GM12873 (cell line): ENCODE results near the gene BIRC5.

Source experiments
- TF ChIP-seq, protein P1 (sequence below): IDR thresholded peaks from 2 replicates; pipeline ENCODE4 v1.5.1; 2012; ENCODE audit warnings: low read depth, mild to moderate bottlenecking, moderate library complexity, low read length, control low read depth; ENCODE audit not compliant: insufficient read depth; ENCODE audit errors: missing control alignments

The BIRC5 gene

DNA sequence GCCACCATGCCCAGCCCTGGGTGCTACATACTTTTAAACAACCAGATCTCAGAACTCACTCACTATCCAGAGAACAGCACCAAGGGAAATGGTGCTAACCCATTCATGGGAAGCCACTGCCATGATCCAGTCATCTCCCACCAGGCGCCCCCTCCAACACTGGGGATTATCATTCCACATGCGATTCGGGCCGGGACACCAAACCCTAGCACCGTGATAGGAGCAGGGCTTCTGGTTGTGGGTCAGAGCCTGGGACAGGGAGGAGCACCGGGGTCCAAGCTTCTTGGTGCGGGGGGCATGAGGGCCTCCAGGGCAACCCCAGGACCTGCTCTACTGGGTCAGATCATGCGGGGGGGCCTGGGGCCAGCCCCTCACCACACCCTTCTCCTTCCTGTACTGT, 21.8 kb downstream of the BIRC5 start:
- TF ChIP-seq, protein P1, sequence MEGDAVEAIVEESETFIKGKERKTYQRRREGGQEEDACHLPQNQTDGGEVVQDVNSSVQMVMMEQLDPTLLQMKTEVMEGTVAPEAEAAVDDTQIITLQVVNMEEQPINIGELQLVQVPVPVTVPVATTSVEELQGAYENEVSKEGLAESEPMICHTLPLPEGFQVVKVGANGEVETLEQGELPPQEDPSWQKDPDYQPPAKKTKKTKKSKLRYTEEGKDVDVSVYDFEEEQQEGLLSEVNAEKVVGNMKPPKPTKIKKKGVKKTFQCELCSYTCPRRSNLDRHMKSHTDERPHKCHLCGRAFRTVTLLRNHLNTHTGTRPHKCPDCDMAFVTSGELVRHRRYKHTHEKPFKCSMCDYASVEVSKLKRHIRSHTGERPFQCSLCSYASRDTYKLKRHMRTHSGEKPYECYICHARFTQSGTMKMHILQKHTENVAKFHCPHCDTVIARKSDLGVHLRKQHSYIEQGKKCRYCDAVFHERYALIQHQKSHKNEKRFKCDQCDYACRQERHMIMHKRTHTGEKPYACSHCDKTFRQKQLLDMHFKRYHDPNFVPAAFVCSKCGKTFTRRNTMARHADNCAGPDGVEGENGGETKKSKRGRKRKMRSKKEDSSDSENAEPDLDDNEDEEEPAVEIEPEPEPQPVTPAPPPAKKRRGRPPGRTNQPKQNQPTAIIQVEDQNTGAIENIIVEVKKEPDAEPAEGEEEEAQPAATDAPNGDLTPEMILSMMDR, result no peak

DNA sequence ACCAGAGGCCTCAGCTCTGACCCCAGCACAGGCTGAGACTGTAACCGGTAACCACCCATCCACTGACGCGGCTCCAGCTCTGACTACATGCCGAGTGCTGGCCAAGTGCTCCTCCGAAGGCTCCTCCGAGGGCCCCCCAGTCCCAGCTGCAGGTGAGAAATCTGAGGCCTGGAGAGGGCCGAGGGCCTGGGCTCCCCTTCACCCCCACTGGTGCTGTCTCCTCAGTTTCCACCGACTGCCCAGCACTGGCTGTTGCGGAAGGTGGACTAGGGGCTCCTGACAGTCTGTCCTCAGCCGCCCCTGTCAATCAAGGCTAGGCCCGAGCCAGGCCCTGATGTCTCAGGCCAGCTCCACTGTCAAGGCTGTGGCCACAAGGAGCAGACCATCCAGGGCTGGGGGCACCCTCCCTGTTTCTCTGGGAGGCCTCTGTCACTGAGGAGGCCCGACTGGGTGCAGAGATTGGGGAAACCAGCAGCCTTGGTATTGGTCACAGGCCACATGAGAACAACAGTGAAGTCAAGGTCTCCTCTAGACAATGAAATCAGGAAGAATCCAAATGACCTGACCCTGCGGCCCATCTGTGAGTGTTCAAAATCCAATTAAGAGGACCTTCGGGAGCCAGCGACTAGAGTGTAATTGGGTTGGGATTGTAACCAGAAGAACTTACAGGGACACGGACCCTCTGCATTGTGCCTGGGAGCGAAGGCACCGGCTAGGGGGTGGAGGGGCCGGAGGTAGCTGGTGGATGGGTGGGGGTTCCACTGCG, 22.5 kb downstream of the BIRC5 start:
- TF ChIP-seq, protein P1, result no peak

DNA sequence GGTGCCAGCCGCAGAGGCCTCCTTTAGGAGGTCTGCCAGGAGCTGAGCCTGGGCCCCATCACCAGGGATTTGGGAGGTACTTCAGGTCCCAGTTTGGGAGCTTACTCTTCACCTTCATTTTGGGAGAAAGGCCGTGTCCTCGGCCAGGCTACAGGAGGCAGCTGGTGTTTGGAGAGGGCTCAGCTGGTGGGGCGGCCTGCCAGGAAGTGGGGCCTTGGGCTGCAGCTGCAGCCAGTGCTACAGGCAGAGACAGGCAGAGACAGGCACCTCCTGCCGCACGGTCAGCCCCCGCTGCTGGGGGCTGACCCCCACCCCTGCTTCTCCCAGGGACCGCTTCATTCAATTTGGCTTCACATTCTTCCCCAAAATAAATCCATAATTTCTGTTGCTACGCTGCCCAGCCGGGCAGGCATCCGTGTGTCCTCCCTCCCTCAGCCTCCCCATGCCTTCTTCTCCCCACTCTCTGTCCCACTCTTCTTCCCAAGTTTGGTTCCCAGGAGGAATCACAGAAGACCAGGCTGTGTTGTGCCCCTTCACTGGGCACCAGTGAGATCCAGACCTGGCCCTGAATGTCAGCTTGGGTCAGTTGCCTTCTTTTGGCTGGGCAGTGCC, 23.5 kb downstream of the BIRC5 start:
- TF ChIP-seq, protein P1, result no peak

DNA sequence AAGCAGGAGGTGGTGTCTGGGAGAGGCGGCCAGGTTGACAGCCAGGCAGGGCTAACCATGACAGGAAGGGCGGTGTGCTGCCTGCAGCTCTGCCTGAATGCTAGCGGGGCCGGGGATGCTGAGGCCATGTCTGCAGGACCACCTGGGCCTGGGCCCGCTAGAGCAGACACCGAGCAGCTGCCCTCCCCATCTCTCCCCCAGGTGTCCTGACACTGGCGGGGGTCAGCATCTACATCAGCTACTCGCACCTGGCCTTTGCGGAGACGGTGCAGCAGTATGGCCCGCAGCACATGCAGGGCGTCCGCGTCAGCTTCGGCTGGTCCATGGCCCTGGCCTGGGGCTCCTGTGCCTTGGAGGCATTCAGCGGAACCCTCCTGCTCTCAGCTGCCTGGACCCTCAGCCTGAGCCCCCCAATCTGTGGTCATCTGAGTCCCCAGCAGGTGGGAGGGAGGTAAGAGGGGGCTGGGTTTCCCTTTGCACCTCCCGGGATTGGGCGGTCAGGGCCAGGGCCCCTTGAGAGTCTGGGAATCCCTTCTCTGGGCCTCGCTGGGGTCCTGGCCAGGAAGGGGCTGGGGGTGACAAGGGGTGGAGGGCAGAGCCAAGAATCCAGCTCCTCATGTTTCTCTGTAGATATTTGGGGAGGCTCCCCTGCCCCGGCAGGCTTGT, 24.9 kb downstream of the BIRC5 start:
- TF ChIP-seq, protein P1, result no peak

DNA sequence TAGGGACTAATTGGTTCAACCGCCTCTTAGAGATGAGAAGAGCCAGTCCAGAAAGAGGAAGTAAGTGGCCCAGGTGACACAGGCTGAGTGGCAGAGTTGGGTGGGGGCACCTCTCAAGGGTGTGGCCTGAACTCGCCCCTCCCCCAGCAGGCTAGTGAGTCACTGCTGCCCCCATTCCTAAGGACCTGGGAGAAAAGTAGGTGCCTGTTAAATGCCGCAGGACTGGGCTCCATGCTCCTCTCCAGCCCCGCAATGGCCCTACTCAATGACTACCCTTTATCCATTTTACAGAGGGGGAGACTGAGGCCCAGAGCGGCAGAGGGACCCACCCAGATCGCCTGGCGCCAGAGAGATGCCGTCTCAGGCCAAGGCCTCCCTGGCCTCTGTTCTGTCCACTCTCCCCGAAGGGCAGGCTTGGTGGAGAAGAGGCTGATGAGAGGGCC, 25.5 kb downstream of the BIRC5 start:
- TF ChIP-seq, protein P1, result no peak

DNA sequence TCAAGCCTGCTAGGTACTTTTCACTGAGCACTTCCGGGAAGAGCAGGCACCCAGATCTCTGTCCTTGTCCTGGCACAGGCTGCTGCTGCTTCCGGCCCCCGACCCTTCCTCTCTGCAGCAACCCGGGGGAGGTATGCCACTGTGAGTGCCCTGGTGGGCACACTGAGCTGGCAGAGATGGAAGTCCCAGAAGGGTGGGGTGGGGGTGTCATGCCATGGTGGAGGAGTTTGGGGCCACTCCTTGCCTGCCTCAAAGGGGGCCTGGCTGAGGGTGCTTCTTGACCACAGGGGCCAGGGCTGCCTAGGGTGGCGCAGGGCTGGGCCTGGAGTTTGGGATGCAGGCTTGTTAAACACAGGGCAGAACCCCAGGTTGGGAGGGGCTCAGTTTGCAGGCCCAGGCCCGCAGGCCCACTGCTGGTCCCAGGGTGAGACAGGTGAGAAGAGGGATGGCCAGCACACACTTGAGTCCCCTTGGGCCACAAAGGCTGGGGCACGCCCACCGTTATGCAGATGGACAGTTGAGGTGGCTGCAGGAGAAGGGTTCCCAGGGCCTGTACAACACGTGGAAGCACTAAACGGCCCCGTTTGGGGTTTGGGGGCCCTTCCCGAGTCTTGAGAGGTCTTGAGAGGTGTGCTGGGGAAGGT, 26.1 kb downstream of the BIRC5 start:
- TF ChIP-seq, protein P1, result no peak

DNA sequence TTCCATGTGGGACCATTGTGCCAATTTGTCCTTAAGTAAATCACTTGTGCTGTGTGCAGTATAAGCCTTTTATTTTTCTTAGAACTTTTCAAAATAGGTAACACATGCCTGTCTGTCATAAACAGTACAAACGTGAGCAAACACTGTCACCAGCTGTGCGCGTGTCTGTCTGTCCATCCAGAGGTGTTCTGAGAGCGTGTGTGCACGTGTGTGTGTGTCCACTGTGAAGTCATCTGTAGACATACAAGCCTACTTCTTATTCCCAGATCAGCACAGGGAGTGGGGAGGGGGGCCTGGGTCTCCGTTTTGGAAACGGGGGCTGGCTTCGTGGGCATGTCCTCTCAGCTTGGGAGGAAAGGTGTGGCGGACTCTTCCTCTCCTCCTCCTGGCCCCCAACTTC, 26.8 kb downstream of the BIRC5 start:
- TF ChIP-seq, protein P1, result no peak
